NCI-H446 treated with DMSO at 0.1 percent for 48 hours (cell line): ENCODE data around the gene DMTF1.
A peak's percentile ranks its signal among the peaks of the same experiment; 100 is the strongest.
"Not testable (repeated sequence)": the region's sequence is repeated elsewhere in the genome, so short reads cannot be mapped to it uniquely, and the experiment has no call there.

Experiments
- DNase-seq: peaks from one replicate; lab custom pipeline; 2025; lab: John Stamatoyannopoulos, UW

Gene DMTF1

GRCh38 chr7:87193912-87194311 is 41.7 kb downstream of the DMTF1 start:
- no peak for DNase-seq

GRCh38 chr7:87199241-87199640 is 47.0 kb downstream of the DMTF1 start:
- DNase-seq: no peak

- DNase-seq: no peak
These were observed 47.6 kb downstream of the DMTF1 start for GRCh38 chr7:87199700-87200450.

- no peak for DNase-seq
These were observed 50.0 kb downstream of the DMTF1 start for GRCh38 chr7:87202208-87202607.

- no peak for DNase-seq
These were observed 50.5 kb downstream of the DMTF1 start for GRCh38 chr7:87202705-87203104.

GRCh38 chr7:87203929-87204328 is 51.7 kb downstream of the DMTF1 start:
- not testable (repeated sequence) for DNase-seq

- no peak for DNase-seq
These were observed 52.7 kb downstream of the DMTF1 start for GRCh38 chr7:87204933-87205332.

GRCh38 chr7:87205701-87206100 is 53.4 kb downstream of the DMTF1 start:
- DNase-seq: not testable (repeated sequence)

- no peak for DNase-seq
These were observed 54.1 kb downstream of the DMTF1 start for GRCh38 chr7:87206361-87206760.

GRCh38 chr7:87209295-87209924 is 57.2 kb downstream of the DMTF1 start:
- no peak for DNase-seq

- DNase-seq: no peak
These were observed 58.3 kb downstream of the DMTF1 start for GRCh38 chr7:87210506-87210905.

- DNase-seq: no peak
These were observed 60.2 kb downstream of the DMTF1 start for GRCh38 chr7:87212498-87212897.

GRCh38 chr7:87213252-87213651 is 61.0 kb downstream of the DMTF1 start:
- no peak for DNase-seq

- DNase-seq: no peak
These were observed 61.6 kb downstream of the DMTF1 start for GRCh38 chr7:87213811-87214210.

GRCh38 chr7:87215046-87215445 is 62.8 kb downstream of the DMTF1 start:
- DNase-seq: no peak

GRCh38 chr7:87216701-87217508 is 64.7 kb downstream of the DMTF1 start:
- DNase-seq: no peak

GRCh38 chr7:87217983-87218653 is 65.9 kb downstream of the DMTF1 start:
- DNase-seq: no peak

GRCh38 chr7:87218796-87219544 is 66.7 kb downstream of the DMTF1 start:
- no peak for DNase-seq

GRCh38 chr7:87219545-87220025 is 67.3 kb downstream of the DMTF1 start, which contains the start of gene TMEM243:
TSS of gene TMEM243 (minus strand) at chr7:87219732. CDS start at chr7:87219503, 229 bp downstream.
- no peak for DNase-seq

- peak; percentile 21 for DNase-seq
These were observed 67.9 kb downstream of the DMTF1 start for GRCh38 chr7:87220026-87220733.
